SKM-1 treated with dmso at 0.1 percent for 144 hours (cell line): ENCODE results near the gene WAPL.
"Not testable (repeated sequence)": the region's sequence is repeated elsewhere in the genome, so short reads cannot be mapped to it uniquely, and the experiment has no call there.

ENCODE experiments used
- DNase-seq: peaks from one replicate; lab custom pipeline; 2025; ENCODE audit not compliant: unreplicated experiment; lab: John Stamatoyannopoulos, UW

The WAPL gene

DNA sequence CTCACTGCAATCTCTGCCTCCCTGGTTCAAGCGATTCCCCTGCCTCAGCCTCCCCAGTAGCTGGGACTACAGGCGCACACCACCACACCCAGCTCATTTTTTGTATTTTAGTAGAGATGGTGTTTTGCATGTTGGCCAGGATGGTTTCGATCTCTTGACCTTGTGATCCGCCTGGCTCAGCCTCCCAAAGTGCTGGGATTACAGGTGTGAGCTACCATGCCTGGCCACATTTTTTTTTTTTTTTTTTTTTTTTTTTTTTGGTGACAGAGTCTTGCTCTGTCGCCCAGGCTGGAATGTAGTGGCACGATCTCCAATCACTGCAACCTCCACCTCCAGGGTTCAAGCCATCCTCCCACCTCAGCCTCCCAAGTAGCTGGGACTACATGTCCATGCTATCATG, 4.1 kb upstream of the WAPL start:
- not testable (repeated sequence) for DNase-seq

- no peak for DNase-seq
These were observed 2.8 kb upstream of the WAPL start for GRCh38 chr10:86524225-86524962.

DNA sequence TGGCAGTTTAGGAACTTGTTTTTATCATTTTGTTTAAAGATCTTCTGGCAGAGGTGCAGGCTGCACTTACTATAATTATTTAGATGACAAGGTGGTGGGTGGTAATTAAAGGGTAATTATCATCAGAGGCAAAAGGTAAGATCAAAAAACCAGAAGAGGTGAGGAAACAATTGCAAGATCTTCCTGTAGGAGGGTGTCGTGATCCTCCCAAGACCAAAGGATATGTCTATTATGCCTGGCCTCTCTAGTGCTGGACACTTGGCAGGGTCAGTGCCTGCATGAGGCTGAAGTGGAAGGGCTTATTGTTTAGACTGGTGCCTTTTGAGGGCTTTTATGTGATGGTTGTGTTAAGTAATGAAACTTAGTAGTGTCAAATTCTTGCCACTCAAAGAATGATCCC, 1.8 kb upstream of the WAPL start:
- no peak for DNase-seq

GRCh38 chr10:86522510-86522855, 891 bp upstream of the WAPL start:
- DNase-seq = no peak

DNA sequence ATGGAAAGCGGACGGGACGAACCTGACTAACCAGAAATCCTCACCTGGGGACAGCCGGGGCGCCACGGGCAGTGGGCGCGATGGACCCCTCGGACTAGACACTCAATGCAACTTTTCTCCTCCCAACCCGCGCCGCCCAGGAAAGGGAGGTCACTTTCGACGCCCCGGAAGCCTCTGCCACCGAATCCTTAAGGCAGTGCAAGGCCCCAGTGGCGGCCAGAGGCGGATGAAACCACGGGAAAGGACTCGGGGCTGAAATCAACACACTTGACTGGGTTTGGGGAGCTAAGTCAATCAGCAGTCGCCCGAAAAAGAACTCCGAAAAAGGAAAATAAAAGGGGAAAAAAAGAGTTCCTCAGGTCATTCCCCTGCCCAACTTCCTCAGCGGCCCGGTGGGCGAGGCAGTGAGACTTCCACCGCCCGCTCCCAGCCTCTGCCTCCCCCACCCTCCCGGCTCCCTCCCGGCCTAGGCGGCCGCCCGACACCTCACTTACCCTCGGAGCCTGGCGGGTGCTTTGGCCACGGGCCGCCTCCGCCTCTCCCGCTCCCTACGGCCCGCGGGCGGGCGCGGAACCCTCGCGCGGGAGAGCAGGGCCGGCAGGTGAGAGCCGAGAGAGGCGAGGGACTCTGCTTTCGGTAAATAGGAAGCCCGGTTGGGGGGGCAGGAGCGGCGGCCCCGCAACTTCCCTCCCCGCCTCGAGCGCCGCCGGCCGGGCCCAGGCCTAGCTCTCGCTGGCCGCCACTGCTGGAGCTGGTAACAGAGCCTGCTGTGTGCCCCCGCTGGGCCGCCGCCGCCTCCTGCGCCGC, 518 bp downstream of the WAPL start:
- DNase-seq = peak; percentile 62

GRCh38 chr10:86518781-86519180, 2.8 kb downstream of the WAPL start:
- DNase-seq = no peak

DNA sequence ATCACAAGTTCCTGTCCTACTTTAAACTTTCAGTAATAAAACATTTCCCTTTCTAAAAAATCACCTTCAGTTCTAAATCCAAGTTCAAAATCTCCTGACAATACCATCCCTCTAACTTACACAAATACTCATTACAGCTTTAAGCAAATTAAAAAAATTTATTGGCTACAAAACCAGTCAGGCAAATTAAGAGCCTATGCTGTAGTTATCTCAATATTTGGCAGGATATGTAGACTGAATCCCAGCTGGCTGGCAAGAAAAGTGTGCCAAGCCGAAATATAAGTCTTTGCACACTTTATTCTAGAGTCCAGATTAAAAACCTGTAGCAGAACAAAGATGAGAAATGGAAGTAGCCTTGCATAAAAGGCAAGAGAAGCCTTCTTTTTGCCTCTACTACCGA, 9.5 kb downstream of the WAPL start:
- no peak for DNase-seq

GRCh38 chr10:86511027-86511865, 10.3 kb downstream of the WAPL start:
- no peak for DNase-seq

DNA sequence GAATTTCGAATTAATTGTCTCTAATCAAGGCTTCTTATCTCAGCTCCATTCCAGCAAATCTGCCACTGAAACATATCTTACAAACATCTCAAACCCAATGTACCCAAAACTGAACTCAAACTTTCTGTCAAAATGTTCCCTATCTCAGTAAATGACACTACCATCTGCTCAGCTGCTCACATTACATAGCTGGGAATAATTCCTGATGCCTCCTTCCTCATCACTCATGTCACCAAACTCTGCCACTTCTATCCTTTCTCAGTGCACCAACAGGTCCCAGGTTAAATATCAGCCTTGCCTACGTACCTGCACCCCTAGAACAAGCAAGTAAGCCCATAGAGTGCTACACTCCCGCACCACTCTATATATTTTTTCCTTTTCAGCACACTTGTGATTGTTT, 12.4 kb downstream of the WAPL start:
- DNase-seq = no peak

GRCh38 chr10:86508217-86508616, 13.4 kb downstream of the WAPL start:
- no peak for DNase-seq

- DNase-seq = no peak
These were observed 15.1 kb downstream of the WAPL start for GRCh38 chr10:86506499-86506898.

- DNase-seq = no peak
These were observed 15.5 kb downstream of the WAPL start for GRCh38 chr10:86506062-86506461.

- DNase-seq = no peak
These were observed 17.1 kb downstream of the WAPL start for GRCh38 chr10:86504510-86504909.

DNA sequence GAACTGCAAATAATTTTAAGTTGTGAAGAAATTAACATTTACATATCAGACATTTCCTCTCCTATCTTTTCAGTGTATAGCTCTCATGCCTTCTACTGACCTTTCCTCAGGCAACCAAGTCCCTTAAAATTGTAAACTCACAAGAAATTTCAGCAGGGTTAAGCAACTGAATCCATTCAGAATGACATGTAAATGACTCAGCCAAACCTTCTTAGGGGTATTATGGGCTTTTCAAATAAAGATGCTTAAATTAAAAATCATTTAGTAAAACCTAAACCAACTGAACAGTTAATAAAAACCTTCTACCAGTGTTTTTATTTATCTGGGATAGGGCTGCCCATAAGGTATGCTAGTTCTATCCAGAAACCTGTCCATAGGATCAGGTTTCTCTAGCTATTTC, 20.7 kb downstream of the WAPL start:
- DNase-seq = no peak

DNA sequence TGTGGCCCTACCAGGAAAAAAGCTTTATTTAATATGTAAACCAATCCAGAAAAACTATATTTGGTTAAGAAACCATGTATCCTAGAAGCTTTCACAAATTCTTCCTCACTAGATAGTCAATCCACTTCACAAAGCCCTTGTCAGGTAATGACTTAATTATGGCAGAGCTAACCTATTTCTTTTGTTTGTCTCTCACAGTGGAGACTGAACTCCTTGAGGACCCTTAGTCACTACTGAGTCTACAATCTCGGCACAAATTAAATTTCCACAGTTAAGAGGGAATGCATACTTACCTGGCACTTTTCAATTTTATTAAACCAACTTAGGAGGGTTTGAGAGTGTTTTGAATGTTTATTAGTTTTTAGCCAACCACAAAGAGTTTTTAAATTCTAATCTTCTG, 23.0 kb downstream of the WAPL start:
- no peak for DNase-seq

DNA sequence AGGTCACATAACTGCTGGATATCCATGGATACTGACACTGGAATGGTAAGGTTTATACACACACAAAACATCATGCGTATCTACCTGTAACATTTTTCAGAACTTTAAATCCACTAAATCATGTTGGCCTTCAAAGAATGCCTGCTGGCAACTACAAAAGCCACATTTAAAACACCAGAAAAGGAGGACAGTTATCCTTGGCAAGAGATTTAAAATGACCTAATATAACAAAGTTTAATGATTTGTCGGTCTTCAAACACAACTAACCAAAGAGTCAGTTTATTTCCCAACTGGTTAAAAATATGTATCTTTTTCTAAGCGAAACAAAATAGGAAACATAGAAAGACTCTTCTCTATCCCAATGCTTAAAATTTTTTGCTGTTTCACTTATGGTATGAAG, 24.0 kb downstream of the WAPL start:
- DNase-seq = no peak

DNA sequence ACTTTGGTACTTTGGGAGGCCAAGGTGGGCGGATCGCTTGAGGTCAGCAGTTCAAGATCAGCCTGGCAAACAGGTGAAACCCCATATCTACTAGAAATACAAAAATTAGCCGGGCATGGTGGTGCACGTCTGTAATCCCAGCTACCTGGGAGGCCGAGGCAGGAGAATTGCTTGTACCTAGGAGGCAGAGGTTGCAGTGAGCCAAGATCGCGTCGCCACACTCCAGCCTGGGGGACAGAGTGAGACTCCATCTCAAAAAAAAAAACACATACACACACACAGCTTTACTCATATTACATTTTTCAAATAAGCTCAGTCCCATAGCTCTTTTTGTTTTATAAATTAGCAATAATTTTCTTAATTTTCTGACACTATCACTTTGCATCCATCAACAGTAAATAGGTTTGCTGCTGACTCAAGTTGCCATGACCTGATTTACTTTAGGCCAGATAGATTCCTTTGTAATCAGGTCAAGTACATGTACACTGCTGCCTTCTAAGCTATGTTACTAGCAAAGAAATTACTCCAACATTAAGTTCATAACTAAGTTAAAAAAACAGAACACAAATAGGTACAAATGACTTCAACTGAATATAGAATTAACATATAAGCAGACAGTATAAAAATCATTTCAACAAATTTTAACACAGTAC, 31.5 kb downstream of the WAPL start:
- DNase-seq = no peak

GRCh38 chr10:86489071-86489810, 32.4 kb downstream of the WAPL start:
- no peak for DNase-seq

DNA sequence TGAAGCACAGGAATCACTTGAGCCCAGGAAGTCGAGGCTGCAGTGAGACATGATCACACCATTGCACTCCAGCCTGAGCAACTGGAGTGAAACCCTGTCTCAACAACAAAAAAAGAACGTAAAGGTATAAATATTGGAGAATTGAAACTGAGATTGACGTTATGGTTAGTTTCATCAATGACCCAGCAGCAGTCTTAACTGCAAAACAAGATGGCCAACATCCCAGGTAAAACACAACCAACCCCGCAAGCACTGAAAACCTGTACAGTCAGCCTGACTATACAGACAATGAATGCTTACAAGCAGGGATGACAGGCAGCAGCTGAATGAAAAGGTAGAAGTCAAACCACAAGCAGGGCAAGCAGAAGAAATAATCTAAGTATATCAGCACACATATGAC, 34.7 kb downstream of the WAPL start:
- no peak for DNase-seq

DNA sequence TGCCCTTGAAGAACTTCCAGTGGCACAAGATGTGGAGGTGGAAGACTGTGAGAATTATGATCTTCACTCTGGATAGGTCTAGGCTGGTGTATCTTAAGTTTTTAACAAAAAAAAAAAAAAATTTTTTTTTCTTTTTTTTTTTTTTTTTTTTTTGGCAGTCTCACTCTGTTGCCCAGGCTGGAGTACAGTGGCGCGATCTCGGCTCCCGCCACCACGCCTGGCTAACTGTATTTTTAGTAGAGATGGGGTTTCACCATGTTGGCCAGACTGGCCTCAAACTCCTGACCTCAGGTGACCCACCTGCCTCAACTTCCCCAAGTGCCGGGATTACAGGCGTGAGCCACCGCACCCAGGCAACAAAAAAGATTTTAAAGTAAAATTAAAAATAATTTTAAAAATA, 37.9 kb downstream of the WAPL start:
- DNase-seq = no peak

- DNase-seq = no peak
These were observed 39.8 kb downstream of the WAPL start for GRCh38 chr10:86481761-86482160.
